ENCODE results near the gene CFAP70. TPM values are rescaled to one million over a fixed set of nuclear protein-coding genes. Genes with fewer than 3 reads are reported as not detected.

Gene CFAP70
- total RNA-seq, 1 donor from 2014 or later: 0.33 TPM

- Mint-ChIP-seq H3K36me3 (ENCODE audit: low read depth) (peaks cover 16% of the 10 kb centered on the region), H3K27ac (no peak overlapping the region), H3K4me3 (no peak overlapping the region), H3K27me3 (no peaks in the 10 kb centered on the region), H3K4me1 (peaks cover 4% of the 10 kb centered on the region), H3K9me3 (no peaks in the 10 kb centered on the region)
- DNase-seq: no peak
- intact Hi-C loops (cut with micrococcal nuclease): no loop called here
These were observed 148.1 kb downstream of the CFAP70 start for GRCh38 chr10:73210395-73211105.

GRCh38 chr10:73209705-73210104, 149.0 kb downstream of the CFAP70 start:
- Mint-ChIP-seq H3K27me3 (no peaks in the 10 kb centered on the region), H3K4me3 (no peak overlapping the region), H3K27ac (no peak overlapping the region), H3K36me3 (ENCODE audit: low read depth) (peaks cover 16% of the 10 kb centered on the region), H3K9me3 (no peaks in the 10 kb centered on the region), H3K4me1 (peaks cover 4% of the 10 kb centered on the region)
- intact Hi-C loops (cut with micrococcal nuclease): no loop called here
- no peak for DNase-seq

GRCh38 chr10:73207883-73208282, 150.8 kb downstream of the CFAP70 start:
- Mint-ChIP-seq H3K4me1 (peaks cover 4% of the 10 kb centered on the region), H3K4me3 (no peak overlapping the region), H3K36me3 (ENCODE audit: low read depth) (peaks cover 9% of the 10 kb centered on the region), H3K27ac (no peak overlapping the region), H3K27me3 (no peaks in the 10 kb centered on the region), H3K9me3 (no peaks in the 10 kb centered on the region)
- DNase-seq: no peak
- intact Hi-C loops (cut with micrococcal nuclease): no loop called here

- peaks cover 4% of the 10 kb centered on the region for H3K4me1 Mint-ChIP-seq
- no peak overlapping the region for H3K27ac Mint-ChIP-seq
- no peaks in the 10 kb centered on the region for H3K27me3 Mint-ChIP-seq
- no peak overlapping the region for H3K4me3 Mint-ChIP-seq
- intact Hi-C loops (cut with micrococcal nuclease): no loop called here
- H3K36me3 Mint-ChIP-seq (ENCODE audit: low read depth): peaks cover 8% of the 10 kb centered on the region
- H3K9me3 Mint-ChIP-seq: no peaks in the 10 kb centered on the region
- peak; percentile 49 for DNase-seq
These were observed 152.3 kb downstream of the CFAP70 start for GRCh38 chr10:73206385-73206784.

GRCh38 chr10:73205890-73206289, 152.8 kb downstream of the CFAP70 start:
- H3K27me3 Mint-ChIP-seq: no peaks in the 10 kb centered on the region
- intact Hi-C loops (cut with micrococcal nuclease): no loop called here
- no peak overlapping the region for H3K27ac Mint-ChIP-seq
- no peak overlapping the region for H3K4me3 Mint-ChIP-seq
- peaks cover 5% of the 10 kb centered on the region for H3K36me3 Mint-ChIP-seq (ENCODE audit: low read depth)
- peaks cover 4% of the 10 kb centered on the region for H3K4me1 Mint-ChIP-seq
- DNase-seq: no peak
- H3K9me3 Mint-ChIP-seq: no peaks in the 10 kb centered on the region

- no peaks in the 10 kb centered on the region for H3K4me1 Mint-ChIP-seq
- H3K27me3 Mint-ChIP-seq: no peaks in the 10 kb centered on the region
- no peak for DNase-seq
- intact Hi-C loops (cut with micrococcal nuclease): no loop called here
- H3K36me3 Mint-ChIP-seq (ENCODE audit: low read depth): peaks cover 5% of the 10 kb centered on the region
- H3K9me3 Mint-ChIP-seq: no peaks in the 10 kb centered on the region
- H3K27ac Mint-ChIP-seq: no peak overlapping the region
- H3K4me3 Mint-ChIP-seq: no peak overlapping the region
These were observed 153.6 kb downstream of the CFAP70 start for GRCh38 chr10:73205081-73205480.

Other genes starting within 250 kb of the CFAP70 start
- gene NUDT13, start 248.4 kb downstream of the CFAP70 start, total RNA-seq: 0.80 and 0.91 TPM in 2 replicates
- gene ECD, start 190.9 kb downstream of the CFAP70 start, total RNA-seq: 38.5 and 40.7 TPM in 2 replicates
- gene FAM149B1, start 190.7 kb downstream of the CFAP70 start, total RNA-seq: 10.5 and 11.5 TPM in 2 replicates
- 54.2 and 56.6 TPM in 2 replicates for gene DNAJC9, start 111.6 kb downstream of the CFAP70 start, total RNA-seq
- 164 TPM in 2 replicates for gene MRPS16, start 106.2 kb downstream of the CFAP70 start, total RNA-seq
- gene ANXA7, start 55.2 kb upstream of the CFAP70 start, total RNA-seq: 169 and 171 TPM in 2 replicates
- 2.5 and 2.8 TPM in 2 replicates for gene MSS51, start 74.7 kb upstream of the CFAP70 start, total RNA-seq
- 42.5 and 43.6 TPM in 2 replicates for gene PPP3CB, start 137.2 kb upstream of the CFAP70 start, total RNA-seq
- gene USP54, start 232.5 kb upstream of the CFAP70 start, total RNA-seq: 7.3 and 7.8 TPM in 2 replicates

Data from activated CD4-positive, alpha-beta T cell treated with anti-CD3 and anti-CD28 coated beads, Interleukin-2, amount 10 ng/mL, durations not matched to agents 24 days and 14 days (primary cell).